HepG2 (cell line): ENCODE results near the gene RHEBL1.

ENCODE experiments used
- CTCF ChIP-seq: sonication (generic); formaldehyde crosslinking; IDR thresholded peaks from 2 replicates; pipeline ENCODE4 v1.5.0; 2020; ENCODE audit warnings: mild to moderate bottlenecking, missing genetic modification reagents, moderate library complexity
- FIP1L1 ChIP-seq: fragments of 200-400 bp; formaldehyde crosslinking; IDR thresholded peaks from 2 replicates; pipeline ENCODE4 v1.6.1; 2018; ENCODE audit warnings: low read depth, mild to moderate bottlenecking, low read length, moderate library complexity, borderline replicate concordance; ENCODE audit not compliant: insufficient read depth
- POLR2A ChIP-seq, 2 experiments: IDR thresholded peaks; 2 replicates each; pipeline ENCODE4 v1.6.1; 2011; ENCODE audit warnings: low read depth in 2 of 2, low read length in 2 of 2, mild to moderate bottlenecking in 1 of 2, moderate library complexity in 1 of 2; ENCODE audit not compliant: insufficient read depth in 1 of 2
- TCF12 ChIP-seq, 2 experiments: fragments of 450-650 bp in 1 of 2; sonication (generic) in 1 of 2; formaldehyde crosslinking in 1 of 2; IDR thresholded peaks; 2 replicates each; pipeline versions ENCODE4 v1.6.1 to v1.8.0; 2017 to 2022; ENCODE audit warnings: antibody characterized with exemption in 1 of 2, mild to moderate bottlenecking in 1 of 2, missing genetic modification reagents in 1 of 2, moderate library complexity in 1 of 2
- ZBTB33 ChIP-seq: sonication (generic); formaldehyde crosslinking; IDR thresholded peaks from 2 replicates; pipeline ENCODE4 v1.4.0; 2020; ENCODE audit warnings: missing genetic modification reagents
- ZNF563 ChIP-seq: sonication (generic); formaldehyde crosslinking; IDR thresholded peaks from 2 replicates; pipeline ENCODE4 v1.8.0; 2022; ENCODE audit warnings: mild to moderate bottlenecking, moderate library complexity, missing genetic modification reagents
- ZNF780A ChIP-seq: sonication (generic); formaldehyde crosslinking; IDR thresholded peaks from 2 replicates; pipeline ENCODE4 v1.8.0; 2022; ENCODE audit warnings: mild to moderate bottlenecking, missing genetic modification reagents, moderate library complexity

DNA sequence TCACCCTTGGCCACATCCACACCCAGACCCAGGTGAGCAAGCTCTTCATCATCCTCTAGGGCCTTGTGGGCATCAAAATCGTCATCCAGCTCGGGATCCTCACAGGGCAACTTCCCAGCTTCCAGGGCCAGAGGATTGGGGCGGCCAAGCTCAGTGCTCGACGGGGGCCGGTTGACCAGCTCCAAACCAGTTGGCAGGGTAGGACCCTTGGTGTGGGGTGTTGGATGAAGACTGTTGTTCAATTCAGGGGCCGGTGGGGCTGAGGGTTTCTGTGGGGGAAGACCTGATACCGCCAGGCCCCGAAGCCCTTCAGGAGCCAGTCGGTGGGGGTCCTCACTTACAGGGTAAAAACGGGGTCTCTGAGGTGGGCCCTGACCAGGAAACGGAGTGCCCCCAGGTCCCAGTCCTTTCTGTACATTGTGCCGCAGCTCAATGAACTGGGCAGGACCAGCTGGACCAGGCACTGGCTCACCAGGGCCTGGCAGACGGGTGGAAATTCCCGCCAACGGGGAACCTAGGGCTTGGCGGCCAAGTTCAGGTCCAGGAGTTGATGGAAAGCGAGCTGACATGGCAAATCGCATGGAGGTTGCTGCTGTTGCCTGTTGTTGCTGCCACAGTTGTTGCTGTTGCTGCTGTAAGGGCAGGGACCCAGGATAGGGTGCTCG lies 31.4 kb downstream of the RHEBL1 start:
- TF ChIP-seq FIP1L1 (no peak), CTCF (CRISPR knock-in tag) (no peak), ZNF780A (CRISPR knock-in tag) (no peak), TCF12 (IDR thresholded peaks at IDR 0.05) (no peak), TCF12 (CRISPR knock-in tag; IDR thresholded peaks at IDR 0.05) (no peak), ZBTB33 (CRISPR knock-in tag) (0 out of 2 replicates have a peak, but pooled peaks have one; percentile 17), POLR2A (IDR thresholded peaks at IDR 0.05; ENCODE audit: insufficient read depth in 1 of 2, low read depth in 2 of 2, low read length in 2 of 2) (no peak), ZNF563 (no peak)
